Activated CD4-positive, alpha-beta T cell treated with anti-CD3 and anti-CD28 coated beads, Interleukin-2, amount 50 U/mL, for 4 hours (primary cell): Measurements from ENCODE around the gene STX7.

Source experiments
- DNase-seq, 2 experiments: peaks; one replicate each; pipeline ENCODE4 v3.0.0-alpha.2; 2020

The STX7 gene

DNA sequence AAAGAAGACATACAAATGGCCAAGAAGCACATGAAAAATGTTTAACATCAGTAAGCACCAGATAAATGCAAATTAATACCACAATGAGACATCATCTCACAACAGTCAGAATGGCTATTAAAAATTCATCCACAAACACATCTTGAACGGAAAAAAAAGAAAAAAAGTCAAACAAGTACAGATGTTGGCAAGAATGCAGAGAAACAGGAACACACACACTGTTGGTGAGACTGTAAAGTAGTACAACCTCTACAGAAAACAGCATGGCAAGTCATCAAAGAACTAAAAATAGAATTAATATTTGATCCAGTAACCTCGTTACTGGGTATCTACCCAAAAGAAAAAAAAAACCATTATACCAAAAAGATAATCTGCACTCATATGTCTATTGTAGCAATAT lies 6.5 kb downstream of the STX7 start:
- no peak for DNase-seq

DNA sequence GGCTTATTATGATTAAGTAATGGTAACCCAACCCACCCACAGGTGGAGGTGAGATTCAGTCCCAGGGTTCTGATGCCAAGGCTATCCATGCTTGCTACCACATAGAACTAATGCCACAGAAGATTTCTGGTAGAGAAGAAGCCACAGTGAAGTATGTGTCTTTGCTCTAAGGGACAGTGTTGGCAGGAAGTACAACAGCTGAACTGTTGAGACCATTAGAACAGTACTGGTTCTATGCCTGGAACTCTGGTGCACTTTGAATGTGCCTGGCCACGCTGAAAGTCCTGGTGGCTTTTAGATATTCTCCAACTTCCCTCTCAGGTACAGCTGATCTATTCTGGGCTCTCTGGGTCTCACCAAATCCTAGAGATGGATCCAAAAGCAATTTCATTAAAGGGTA lies 7.8 kb downstream of the STX7 start:
- DNase-seq: no peak

DNA sequence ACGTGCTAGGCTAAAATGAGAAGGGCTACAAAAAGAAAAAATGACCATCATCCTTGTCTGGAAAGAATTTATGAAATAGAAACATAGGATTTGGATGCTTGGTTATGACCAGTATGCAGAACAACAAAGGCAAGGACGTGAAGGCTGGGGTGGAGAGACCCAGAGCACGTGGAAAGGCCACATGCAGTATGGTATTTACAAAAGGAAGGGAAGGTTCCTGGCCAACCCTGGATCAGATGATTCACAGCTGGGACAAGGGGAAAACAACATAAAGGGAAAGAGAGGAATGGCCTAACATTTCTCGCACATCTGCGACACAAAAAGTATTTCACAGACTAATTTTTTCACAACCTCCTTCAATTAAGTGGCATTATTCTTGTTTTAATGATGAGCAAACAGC lies 8.2 kb downstream of the STX7 start:
- DNase-seq: no peak

DNA sequence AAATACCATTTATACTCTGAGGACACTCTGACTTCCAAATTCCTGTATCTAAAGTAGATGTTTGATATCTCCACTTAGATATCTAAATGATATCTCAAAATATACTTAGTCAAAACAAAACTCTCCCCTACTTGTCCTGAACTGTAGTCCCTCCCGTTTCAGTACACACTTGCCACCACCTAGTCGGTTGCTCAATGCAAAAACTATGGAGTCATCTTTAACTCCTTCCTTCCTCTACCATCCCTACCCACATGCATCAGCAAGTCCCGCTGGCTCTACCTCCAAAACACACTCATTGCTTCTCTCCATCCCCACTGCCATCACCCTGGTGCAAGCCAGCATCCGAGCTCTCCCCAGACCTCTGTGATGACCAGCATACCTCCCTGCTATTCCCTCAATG lies 13.2 kb downstream of the STX7 start:
- DNase-seq: no peak

DNA sequence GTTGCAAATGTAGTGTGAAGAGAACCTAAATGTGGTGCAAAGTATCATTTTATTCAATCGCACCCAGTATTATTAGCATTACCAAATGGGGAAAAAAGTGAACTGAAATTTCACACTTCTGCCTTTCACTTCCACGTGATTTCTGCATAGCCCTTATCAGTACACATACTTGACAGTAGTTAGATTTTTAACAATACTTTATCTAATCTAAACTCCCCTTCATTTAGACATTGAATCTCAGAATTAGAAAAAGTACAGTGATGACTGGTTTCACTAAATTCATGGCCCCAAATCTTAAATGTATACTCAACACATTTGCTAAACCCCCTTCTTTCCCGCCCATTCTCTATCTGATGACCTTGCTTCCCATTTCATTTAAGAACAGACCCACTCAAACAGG lies 14.3 kb downstream of the STX7 start:
- DNase-seq: no peak

DNA sequence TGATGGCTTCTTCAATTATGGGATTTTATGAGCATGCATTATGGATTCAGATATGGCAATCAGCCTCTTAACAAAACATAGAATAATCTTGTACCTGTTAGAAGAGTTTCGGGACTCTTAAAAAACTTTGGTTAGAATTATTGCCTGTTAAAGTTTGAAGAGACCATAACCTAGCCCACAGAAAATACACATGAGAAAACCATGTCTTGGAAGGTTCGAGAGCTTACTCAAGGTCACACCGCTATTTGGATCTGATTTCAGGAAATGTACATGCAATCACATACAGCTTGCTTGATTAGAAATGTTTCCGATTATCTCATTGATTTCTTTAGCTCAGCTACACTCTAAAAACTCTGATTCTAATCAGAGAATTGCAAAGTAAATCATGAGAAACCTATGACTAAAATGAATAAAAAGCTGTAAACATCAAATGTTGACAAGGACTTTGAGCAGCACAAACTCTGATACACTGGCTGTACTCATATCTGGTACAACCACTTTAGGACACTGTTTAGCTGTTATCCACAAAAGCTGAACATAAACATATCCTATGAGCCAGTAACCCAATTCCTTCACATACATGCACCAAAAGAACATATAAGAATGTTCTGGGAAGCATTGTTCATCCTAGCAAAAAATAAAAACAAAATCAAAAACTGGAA lies 16.3 kb downstream of the STX7 start:
- DNase-seq: no peak

DNA sequence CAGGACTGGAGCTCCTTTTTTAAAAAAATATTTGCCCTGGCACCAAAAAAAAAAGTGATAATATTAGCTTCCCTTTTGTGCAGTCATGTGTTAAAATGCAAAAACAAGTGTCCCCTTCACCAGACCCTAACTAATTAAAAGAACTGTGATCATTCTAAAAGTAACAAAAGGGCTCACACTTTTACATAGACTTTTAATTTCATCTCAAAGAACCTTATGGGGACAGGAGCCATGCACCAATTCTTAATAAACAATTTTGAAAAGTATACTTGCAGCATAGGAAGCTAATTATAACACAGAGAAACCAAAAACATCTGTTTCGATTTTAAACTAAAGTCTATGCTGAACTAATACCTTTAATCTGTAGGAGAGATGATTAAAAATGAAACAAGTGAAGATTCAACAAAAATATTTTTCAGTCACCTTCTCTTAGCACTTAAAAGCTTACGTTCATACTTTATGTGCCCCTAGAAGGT lies 17.3 kb downstream of the STX7 start:
- DNase-seq: no peak

DNA sequence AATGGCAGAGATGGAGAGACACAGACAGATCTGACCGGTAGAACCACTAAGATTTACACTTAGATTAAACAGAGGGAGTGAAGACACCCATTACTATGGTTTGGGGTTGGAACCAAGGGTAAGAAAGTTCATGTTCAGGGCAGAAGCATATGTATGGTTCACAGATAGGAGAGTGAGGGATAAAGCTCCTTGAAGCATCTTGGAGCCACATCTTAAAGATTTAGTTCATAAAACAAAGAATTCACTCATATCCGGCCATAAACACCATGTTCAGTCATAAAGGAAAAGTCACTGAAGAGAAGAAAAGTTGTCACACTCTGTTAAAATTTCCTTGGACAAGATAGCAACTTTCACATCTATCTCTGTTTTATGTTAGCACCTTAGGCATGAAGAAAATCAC lies 18.0 kb downstream of the STX7 start:
- DNase-seq: no peak

DNA sequence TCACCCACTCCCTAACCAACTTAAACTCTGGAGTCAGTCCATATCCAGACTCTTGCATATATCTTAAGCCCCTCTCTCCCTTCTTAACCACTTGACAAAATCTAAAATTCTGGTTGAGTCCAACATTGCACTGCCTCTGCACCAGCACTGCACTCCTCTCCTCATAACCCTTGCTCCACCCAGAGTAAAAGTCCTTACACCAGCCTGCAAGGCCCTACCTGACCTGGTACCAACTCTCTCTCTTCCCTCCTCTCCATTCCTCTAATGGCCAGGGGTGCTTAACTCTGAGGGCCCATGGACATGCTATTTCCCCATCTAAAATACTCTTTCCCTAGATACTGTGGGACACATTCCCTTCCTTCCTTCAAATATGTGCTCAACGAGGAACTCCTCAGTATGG lies 21.0 kb downstream of the STX7 start:
- DNase-seq: no peak

DNA sequence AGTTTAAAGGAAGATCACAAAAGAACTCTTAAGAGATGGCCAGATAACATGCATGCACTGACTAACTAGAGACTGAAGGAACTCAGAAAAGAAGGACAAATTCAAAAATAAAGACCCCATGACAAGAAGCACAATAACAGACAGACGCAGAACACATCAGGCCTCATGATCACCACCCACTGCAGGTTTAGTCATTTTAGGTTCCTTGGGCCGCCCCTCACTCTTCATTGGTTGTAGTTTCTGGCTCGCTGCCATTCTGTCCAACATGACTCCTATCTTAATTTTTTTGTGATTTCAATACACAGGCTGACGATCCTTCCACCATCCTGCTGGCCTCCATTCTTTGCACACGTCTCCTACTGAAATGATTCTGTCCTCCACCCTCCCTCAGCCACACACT lies 21.6 kb downstream of the STX7 start:
- DNase-seq: no peak

DNA sequence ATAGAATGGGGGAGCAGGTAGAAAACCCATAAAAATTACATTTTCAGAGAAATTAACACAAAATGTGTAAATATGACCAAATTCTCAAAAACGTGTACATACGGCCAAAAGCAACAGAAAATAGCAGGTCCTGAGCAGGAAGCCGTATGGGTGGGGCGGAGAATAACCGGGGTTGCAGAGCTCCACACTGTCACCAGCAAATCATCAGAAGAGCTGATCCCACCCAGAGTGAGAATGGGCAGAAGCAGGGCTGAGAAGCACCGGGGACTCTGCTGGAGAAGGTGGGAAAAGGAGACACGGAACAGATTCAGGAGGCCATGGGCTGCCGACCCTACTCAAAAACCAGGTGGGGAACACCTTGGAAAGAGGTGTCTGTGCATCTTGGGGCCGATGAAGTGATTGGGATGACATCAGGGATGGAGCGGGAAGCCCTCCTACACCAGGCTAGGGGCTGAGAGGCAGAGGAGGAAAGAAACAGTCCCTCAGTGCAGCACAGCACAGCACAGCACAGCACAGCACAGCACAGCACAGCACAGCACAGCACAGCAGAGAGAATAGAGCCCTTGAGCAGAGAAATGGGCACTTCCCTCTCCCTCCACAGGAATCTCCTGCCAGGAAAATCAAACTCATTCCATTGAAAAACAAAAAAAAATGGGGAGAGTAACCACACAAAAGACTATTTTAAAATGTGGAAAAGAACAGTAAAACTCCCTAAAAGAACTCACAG lies 22.3 kb downstream of the STX7 start:
- no peak for DNase-seq

DNA sequence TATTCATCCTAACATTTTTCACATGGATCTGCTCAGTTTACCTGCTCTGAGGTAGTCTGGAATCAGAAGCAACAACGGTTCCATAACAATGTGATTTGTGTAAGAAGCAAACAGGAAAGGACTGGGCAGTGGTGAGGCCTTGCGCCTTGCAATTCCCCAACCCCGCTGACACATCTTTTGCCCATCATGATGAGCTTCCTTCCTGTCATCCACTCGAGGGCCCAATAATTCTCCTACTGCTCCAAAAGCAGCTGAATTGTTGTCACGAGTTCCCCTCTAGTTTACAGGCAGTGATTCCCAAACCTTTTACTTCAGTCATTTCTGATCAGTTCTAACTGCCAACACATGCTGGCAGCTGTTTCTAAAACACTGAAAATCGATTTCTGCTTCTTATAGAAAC lies 22.9 kb downstream of the STX7 start:
- no peak for DNase-seq

DNA sequence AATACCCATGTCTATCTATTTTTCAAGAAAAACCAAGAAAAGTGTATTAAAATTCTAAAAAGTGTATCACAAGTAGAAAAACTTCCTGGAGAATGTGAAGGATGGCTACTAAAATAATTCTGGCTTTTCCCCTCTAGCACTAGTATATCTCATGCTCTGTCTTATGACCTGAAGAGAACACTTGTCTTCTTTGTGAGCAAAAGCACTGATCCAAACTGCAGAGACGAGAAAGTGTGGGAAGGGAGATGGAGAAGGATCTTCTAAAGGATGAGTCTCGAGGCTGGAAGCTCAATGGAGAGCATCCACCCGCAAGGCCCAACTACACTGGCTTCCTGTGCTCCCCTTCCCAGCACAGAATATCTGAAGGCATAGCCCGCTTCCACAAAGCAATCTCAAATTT lies 23.5 kb downstream of the STX7 start:
- DNase-seq: no peak

DNA sequence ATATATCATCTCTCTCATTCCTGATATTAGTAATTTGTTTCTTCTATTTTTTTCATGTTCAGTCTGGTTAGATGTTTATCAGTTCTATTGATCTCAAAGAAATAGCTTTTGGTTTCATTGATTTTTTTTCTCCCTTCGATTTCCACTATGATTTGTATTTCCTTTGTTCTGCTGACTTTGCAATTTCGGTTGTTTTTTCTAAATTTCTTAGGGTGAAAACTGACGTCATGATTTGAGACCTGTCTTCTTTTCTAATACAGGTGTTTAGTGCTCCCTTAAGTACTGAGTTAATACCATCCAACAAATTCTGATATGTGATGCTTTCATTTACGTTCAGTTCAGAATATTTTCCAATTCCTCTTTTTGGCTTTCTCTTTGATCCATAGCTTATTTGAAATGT lies 25.2 kb downstream of the STX7 start:
- no peak for DNase-seq

DNA sequence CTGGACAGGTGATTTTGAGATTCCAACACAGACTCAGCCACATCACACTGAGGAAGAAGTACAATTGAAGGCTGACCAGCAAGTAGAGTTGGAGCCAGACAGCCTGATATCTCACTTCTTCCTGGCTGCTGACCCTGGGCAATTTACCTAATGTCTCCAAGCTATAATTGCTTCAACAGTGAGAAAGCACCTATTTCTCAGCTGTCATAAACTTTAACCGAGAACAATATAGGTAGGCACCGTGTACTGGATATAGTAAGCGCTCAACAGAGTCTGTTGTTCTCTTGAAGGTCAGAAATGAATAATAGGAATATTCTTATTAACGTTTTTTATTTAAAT lies 28.3 kb downstream of the STX7 start:
- DNase-seq: no peak

DNA sequence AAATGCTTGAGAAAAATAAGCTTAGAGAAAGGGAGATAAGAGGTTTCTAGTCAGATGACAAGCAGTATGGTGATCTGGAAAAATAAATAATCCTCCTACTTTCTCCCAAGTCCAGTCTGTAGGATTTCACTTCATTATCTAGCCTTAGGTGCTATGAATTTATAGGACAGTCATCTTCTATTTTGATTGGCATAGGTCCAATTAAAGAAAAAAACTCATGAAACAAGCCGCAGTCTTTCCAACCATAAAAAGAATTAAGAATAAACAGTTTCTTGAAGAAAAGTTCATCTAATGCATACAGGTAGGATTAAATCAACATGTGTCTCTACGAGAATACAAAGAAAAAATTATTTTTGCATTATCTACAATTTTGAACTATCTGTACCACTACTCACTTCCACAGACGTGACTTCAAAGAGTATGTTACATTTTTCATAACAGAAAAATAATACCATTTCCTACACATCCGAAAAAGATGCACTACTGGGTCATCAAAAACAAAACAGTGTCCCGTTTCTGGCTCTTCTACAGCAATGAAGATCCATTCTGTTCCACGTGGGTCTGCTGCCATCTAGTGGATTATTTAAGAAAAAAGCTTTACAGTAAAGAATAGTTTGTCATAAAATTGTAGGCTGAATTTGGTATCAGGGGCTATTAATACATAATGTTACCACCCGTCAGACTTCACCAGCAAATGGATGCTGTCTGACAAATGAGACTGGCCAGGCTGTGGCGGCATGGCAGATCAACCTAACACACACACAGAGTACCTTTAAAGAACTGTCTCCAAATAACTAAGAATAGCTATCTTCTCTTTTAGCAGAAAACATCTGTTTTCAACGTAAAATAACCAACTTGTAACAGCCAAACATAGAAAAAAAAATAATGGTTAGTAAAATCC lies 28.9 kb downstream of the STX7 start:
- DNase-seq: peak; percentile 11 to 18

DNA sequence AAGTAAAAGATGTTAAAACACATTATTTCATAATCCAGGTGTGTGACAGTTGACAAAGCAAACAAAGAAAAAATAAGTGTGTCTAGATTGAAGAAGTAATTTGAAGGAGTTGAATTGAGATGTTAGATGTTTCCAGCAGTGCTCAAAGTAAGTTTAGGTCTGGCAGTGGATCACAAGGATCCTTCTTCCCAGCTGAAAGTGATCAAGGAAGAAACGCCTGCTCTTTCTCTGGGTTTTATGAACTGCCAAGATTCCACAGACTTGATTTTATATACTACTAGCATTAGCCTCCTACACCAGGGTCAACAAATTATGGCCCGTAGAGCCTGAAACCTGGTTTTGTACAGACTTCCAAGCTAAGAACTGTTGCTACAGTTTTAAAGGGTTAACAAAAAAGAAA lies 30.3 kb downstream of the STX7 start:
- DNase-seq: no peak

DNA sequence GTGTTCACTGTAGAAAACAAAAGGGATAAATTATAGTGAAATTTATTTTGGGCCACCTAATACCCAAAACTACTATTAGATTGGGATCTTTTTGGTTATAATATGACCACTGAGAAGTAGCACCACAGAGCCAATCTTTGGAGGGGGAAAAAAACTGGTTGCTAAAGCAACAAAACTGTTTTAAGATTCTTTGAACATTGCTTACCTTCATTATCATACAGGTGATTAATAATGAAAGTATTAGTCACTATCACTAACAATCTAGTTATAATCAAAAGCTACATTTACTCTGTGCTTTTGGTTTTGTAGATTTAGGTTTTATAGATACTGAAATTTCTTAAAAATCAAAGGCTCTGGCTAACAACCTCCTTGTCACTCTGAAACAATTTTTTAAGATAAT lies 31.7 kb downstream of the STX7 start:
- no peak for DNase-seq

DNA sequence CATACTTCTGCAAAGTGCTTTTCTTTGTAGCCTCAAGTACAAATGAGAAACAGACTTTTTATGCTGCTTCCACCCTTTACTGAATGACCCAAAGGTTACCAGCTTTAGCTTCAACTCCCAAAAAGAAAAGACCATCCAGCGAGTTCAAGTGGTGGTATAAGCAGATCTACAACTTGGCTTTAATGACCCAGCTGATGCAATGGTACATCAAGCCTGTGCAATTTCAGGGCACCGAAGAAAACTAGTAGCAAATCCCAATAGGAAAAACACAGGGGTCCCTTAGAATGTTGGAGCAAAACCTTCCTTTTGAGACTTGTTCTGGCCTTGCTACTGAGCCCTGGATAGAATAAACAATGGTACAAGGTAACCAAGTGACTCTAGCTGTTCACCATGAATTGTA lies 33.8 kb downstream of the STX7 start:
- DNase-seq: no peak

DNA sequence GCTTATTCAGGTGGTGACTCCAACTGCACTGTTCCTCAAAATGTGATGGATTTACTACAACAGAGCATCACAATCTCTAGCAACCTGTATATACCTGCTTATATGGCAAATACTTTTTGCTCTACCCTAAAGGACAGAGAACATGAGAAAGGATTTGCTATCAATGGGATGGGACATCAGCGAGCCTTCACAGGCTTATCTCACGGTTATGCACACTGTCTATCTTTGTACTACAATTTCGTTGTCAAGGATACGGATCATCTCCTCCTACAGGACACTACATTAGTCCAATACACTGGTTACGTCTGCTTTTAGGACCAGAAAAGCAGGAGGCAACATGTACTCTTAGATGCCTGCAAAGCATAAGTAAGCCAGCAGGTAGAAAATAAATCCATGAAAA lies 34.2 kb downstream of the STX7 start:
- DNase-seq: no peak

DNA sequence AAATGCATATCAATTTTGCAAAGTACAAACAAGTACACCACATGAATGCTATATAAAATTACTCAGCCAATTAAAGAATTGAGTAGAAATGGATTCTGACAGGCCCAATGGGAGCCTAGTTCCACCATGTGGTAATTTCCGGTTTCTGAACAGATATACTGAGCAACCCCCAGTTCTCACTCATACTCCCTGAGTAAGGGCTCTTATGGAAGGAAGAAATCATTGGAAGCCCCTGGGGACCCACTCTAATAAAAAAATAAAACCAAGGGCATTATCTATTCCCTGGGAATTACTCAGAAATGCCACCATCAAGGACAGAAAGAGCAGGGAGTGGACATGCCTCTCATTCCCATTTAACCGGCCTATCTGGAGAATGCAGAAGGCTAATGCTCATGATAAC lies 34.6 kb downstream of the STX7 start:
- DNase-seq: no peak

DNA sequence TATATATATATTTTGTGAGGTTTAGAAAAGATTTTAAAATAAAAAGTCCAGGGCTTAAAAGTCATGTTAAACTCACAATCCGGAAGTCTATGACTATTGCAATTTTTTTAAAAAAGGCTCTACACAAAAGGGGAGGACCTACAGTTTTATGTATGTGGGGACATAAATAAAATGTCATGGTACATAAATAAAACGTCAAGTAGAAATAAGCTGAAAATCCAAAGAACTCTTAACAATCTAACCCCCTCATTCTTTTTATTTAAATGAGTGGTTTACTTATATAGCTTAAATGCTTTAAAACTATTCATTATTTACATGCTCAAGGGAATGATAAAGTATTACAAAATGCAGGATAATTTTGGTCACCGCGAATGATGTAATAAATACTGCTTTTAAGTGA lies 36.2 kb downstream of the STX7 start:
- no peak for DNase-seq

DNA sequence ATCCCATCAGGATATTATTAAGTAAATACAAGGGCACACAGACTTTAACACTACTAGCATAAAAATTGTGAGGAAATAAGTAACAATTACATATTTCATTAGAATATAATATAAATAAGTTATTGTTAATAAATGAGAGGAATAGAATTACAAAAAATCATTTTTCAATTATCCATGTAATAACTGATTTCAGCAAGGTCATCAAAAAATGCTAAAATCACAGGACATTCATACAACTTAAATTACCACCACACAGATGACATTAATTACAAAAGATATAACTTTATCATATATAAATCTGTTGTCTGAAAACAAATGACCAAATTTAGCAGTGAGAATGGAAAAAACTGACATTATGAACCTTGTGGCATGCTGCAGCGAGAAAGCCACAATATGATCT lies 37.0 kb downstream of the STX7 start:
- DNase-seq: no peak

DNA sequence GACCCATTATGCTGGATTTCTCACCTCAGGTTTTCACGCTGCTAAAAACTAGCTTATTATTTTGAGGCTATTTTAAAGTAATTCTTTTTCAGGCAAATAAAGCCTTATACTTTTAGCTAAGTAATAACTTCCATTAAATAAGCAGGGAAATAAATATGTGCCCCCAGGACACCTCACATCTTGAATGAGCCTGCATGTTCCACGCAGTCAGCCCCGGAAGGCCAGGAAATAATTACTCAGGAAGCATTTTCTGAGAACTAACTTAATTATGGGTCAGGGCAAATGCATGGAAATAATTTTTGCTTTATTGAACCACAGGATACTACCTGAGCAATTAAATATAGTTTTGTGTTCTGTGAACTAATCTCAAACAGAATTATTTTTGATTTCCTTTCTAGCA lies 41.1 kb downstream of the STX7 start:
- DNase-seq: no peak
